Astrocyte of the cerebellum (primary cell): ENCODE data around the gene MED12L.

Experiments
- DNase-seq: peaks from one replicate; pipeline ENCODE4 v3.0.0-alpha.2; 2011; ENCODE audit warnings: low read depth
- H3K4me3 ChIP-seq: 2 replicates; pipeline ENCODE4 v1.5.1; 2011; ENCODE audit warnings: mild to moderate bottlenecking, low read depth, low read length, moderate library complexity
- CTCF ChIP-seq: IDR thresholded peaks from 2 replicates; pipeline ENCODE4 v1.5.1; 2012; ENCODE audit warnings: low read length, low read depth, moderate library complexity, mild to moderate bottlenecking; ENCODE audit errors: missing control alignments
- in situ Hi-C: cut with HindIII; loops from 2 replicates; pipeline ENCODE4 v1.10.0; 2017; ENCODE audit warnings: low sequenced_read_pairs

MED12L gene

DNA sequence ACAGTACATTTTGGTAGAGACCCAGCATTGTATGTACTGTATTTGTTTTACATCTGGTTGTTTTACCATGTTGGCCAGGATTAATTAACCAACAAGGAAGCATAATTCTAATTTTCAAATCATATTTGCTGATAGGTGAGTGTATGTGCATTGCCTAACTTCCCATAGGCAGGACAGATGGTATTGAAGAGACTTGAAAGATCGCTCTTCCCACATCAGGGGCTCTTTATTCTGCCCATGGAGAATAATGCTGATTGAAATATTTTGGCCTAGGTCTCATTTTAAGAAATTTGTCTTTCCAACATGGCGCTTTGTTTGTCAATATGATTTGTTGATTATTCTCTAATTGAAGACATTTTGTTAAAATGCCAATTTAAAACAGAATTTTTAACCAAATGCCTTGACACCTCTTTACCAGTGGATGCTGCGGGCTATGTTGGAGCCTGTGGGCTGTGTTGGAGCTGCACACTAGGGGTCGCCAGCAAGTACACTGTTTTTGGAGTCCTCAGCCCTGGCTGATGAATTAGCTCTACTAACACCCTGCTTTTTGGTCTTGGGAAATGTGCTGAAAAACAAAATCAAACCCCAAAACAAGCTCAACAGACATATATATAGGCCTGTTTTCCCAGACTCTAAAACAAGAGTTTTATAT is 293.7 kb downstream of the MED12L start:
- in situ Hi-C loops: no loop called here
- peak; percentile 75 for TF ChIP-seq CTCF
- no peak for DNase-seq
- H3K4me3 ChIP-seq: no peak overlapping the region

- DNase-seq: no peak
- in situ Hi-C loops: no loop called here
These were observed 297.2 kb downstream of the MED12L start for GRCh38 chr3:151382671-151383070.

DNA sequence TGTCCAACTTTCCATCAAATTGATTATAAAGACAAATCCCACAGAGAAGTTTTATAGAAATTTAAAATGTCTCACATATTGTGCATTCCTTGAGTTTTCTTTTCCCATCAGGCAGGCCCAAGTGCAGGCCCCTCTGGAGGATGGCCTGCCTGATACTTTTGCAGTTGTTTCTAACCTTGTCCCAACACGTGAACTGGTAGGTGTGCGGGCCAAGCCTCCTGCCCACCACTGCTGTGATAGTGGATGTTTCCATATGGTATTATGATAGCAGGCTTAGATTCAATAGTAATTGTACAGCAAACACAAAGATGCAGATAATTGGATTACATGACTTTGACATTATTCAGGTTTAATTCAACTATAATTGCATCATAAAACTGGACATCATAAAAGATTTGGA is 297.6 kb downstream of the MED12L start:
- no peak for TF ChIP-seq CTCF
- H3K4me3 ChIP-seq: no peak overlapping the region
- in situ Hi-C loops: no loop called here
- DNase-seq: no peak

More at GRCh38 chr3:151382671-151383070, 297.2 kb downstream of the MED12L start:
- no peak overlapping the region for H3K4me3 ChIP-seq
- TF ChIP-seq CTCF: no peak

- DNase-seq: no peak
- in situ Hi-C loops: no loop called here
- H3K4me3 ChIP-seq: no peak overlapping the region
- TF ChIP-seq CTCF: no peak
These were observed 298.5 kb downstream of the MED12L start for GRCh38 chr3:151383956-151384355.

DNA sequence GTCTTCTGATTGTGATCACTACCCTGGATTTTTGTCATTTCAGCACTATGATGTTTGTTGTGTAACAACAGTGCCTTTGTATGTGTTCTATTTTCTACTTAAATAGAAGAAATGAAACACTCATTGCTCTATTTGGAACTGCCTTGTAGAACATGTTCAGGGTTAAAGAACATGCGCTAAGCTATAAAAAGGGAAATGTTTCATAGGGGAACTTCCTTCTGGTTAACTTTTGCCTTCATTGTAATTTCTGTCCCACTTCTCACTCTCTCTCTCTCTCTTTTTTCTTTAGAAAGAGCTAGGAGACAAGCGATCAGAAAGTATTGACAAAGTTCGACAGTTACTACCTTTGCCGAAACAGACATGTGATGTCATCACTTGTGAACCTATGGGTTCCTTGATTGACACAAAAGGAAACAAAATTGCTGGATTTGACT is 299.3 kb downstream of the MED12L start, which contains the start of gene P2RY12:
Gene P2RY12, minus strand, starts transcription at position 13 of the 434 bp plus-strand sequence. CDS start 45,908 bp downstream, outside the sequence.
- H3K4me3 ChIP-seq: no peak within 1 kb of the TSS
- no peak for TF ChIP-seq CTCF
- in situ Hi-C loops: no loop called here
- DNase-seq: no peak

DNA sequence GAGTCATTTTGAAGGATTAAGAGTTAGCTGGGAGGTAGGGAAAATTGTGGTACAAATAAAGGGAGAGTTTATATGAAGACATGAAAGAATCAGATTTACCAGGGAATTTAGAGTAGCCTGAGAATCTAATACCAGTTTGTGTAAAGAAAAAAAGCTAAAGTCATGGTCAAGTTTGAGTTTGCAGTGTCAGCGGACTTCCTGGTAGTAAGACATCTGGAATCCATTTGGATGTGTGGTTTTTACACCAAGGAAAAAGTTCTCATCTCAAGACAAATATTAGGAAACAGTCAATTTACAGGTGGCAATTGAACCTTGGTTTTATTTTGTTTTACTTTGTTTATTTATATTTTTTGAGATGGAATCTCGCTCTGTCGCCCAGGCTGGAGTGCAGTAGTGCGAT is 300.6 kb downstream of the MED12L start:
- H3K4me3 ChIP-seq: no peak overlapping the region
- in situ Hi-C loops: no loop called here
- no peak for TF ChIP-seq CTCF
- no peak for DNase-seq
